H7 (cell line): ENCODE data around the gene SLC32A1. TPM values are rescaled to one million over a fixed set of nuclear protein-coding genes. Genes with fewer than 3 reads are reported as not detected.

Experiments
- total RNA-seq: library from RNA; depleted of rRNA; stranded (reverse); fragments of >200 nt; shearing (Covaris generic); gene quantifications from 2 replicates; pipeline ENCODE4 v1.2.3, GENCODE V29; 2014; rRNA removed

The SLC32A1 gene
- total RNA-seq, 1 experiment from 2014 or later = not detected

Other genes with a start within 250 kb of the SLC32A1 start
- not detected in 2 replicates for gene ADIG, start 143.3 kb upstream of the SLC32A1 start, total RNA-seq
- 10.9 and 13.2 TPM in 2 replicates for gene ARHGAP40, start 122.7 kb upstream of the SLC32A1 start, total RNA-seq
- 16.0 and 17.0 TPM in 2 replicates for gene ACTR5, start 24.0 kb downstream of the SLC32A1 start, total RNA-seq
- 19.8 and 23.6 TPM in 2 replicates for gene PPP1R16B, start 81.2 kb downstream of the SLC32A1 start, total RNA-seq
- 82.9 and 90.7 TPM in 2 replicates for gene FAM83D, start 201.9 kb downstream of the SLC32A1 start, total RNA-seq
- gene DHX35, start 237.9 kb downstream of the SLC32A1 start, total RNA-seq = 26.1 and 28.2 TPM in 2 replicates